Fibroblast of skin of left quadriceps (primary cell): ENCODE data around the gene BPTF.
A peak's percentile ranks its signal among the peaks of the same experiment; 100 is the strongest.
"Not testable (repeated sequence)": the region's sequence is repeated elsewhere in the genome, so short reads cannot be mapped to it uniquely, and the experiment has no call there.

ENCODE experiments used
- DNase-seq, 2 experiments: peaks; one replicate each; pipeline ENCODE4 v3.0.0-alpha.2; 2013; ENCODE audit warnings: low read depth in 2 of 2

Gene BPTF

DNA sequence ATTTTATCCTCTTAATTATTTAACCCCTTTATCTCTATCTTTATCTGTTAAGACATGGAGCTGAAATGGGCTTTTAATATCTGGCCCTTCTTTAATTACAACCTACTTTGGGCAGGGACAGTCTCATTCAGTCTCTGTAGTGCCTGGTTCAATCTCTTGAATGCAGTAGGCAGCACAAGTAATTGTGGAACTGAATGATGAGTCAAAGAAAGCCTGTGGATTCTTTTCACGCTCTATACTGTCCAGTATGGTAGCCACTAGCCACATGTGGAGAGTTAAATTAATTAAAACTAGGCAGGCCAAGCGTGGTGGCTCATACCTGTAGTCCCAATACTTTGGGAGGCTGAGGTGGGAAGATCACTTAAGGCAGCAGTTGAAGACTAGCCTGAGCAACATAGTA, 9.3 kb downstream of the BPTF start:
- DNase-seq = no peak

DNA sequence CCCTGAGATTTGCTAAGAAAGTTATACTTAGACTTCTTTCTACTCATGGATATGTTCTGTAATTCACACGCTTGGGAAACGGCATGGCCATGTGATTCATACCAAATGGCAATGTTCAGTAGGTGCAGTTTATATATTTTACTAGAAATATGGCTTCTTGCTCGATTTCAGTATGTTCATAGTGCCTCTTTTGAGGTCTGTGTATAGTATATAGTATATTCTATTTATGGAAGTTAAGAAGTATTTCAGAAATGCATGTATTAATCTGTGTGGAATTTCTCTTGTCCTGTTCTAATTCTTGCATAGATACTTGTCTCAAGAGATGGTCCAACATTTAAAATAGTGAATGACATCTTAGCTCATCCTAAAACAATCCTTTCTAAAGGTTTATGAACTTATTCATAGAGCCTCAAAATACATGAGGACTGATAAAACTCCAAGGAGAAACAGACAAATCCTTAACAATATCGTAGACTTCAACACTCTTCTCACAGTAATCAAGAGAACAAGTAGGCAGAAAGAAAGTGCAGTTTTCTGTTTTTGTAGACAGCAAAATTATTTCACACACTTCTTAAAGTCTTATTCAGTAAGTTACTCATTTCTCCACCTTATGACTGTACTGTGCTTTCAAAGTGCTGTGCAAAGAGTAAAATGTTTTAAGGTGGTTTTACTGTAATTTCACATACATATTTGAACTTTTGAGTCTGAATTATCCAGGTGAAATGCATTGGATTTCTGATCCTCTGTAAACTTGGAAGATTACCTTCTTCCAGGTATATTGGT, 11.1 kb downstream of the BPTF start:
- DNase-seq = peak; percentile 66 to 68

DNA sequence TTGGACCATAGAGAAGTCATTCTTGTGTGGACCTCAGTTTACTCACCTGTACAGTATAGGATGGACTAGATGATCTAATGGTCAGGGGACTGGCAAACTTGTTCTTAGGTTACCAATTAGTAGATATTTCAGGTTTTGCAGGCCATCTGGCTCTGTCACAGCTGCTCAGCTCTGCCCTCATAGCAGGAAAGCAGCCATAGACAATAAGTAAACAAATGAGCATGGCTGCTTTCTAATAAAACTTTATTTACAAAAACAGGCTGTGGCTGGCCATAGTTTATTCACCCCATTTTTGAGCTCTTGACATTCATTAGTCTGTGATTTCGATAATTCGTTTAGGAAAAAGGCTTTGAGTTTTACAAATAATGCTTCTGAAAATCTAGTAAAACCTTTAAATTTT, 12.7 kb downstream of the BPTF start:
- no peak for DNase-seq

- DNase-seq = no peak
Measured at GRCh38 chr17:67838538-67838937, 13.2 kb downstream of the BPTF start.

DNA sequence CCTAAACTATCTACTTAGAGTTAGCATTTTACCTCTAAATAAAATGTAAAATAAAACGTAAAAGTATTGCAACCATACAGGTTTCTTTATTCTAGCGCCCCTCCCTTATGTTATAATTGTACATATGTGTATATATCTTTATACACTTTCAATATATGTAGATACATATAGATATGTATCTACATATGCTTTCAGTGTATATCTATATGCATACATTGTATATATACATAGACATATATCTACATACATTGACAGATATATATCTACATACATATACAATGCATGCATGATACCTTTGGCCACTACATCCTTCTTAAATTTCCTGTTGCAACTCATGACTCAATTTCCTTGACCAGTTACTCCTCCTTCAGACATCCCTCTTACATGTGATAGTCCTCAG, 16.7 kb downstream of the BPTF start:
- no peak for DNase-seq

GRCh38 chr17:67842648-67843047, 17.3 kb downstream of the BPTF start:
- DNase-seq = no peak

DNA sequence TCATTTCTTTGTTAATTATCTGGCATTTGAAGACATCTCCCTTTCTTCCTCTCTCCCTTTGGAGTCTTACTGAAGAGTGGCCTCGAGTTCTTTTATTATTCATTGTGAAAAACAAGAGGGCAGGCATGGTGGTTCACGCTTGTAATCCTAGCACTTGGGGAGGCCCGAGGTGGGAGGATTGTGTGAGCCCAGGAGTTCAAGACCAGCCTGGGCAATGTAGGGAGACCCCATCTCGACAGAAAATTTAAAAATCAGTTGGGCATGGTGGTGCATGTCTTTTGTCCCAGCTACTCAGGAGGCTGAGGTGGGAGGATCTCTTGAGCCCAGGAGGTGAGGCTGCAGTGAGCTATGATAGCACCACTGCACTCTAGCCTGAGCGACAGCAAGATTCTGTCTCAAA, 20.1 kb downstream of the BPTF start:
- DNase-seq = no peak

- not testable (repeated sequence) for DNase-seq
Measured at GRCh38 chr17:67848189-67848588, 22.9 kb downstream of the BPTF start.

DNA sequence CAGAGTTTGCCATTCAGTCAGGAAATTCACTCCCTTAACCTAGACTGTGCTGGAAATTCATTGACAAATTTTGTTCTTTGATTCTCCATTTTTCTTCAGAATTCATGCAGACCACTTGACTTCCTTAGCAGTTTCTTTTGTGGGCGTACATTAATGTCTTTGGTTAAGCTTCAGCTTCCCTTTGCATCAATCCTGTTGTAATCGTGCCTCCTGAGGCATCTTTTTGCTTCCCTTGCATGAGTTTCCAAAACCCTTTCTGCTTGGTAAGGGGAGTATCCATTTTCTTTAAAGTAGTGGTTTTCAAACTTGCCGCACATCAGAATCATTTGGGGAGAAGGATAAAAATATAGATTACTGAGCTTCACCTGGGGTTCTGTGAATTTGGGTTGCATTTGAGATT, 23.5 kb downstream of the BPTF start:
- DNase-seq = not testable (repeated sequence)

GRCh38 chr17:67850991-67851631, 25.8 kb downstream of the BPTF start:
- no peak for DNase-seq

- DNase-seq = no peak
Measured at GRCh38 chr17:67853703-67854102, 28.4 kb downstream of the BPTF start.

- DNase-seq = no peak
Measured at GRCh38 chr17:67854378-67854777, 29.1 kb downstream of the BPTF start.

DNA sequence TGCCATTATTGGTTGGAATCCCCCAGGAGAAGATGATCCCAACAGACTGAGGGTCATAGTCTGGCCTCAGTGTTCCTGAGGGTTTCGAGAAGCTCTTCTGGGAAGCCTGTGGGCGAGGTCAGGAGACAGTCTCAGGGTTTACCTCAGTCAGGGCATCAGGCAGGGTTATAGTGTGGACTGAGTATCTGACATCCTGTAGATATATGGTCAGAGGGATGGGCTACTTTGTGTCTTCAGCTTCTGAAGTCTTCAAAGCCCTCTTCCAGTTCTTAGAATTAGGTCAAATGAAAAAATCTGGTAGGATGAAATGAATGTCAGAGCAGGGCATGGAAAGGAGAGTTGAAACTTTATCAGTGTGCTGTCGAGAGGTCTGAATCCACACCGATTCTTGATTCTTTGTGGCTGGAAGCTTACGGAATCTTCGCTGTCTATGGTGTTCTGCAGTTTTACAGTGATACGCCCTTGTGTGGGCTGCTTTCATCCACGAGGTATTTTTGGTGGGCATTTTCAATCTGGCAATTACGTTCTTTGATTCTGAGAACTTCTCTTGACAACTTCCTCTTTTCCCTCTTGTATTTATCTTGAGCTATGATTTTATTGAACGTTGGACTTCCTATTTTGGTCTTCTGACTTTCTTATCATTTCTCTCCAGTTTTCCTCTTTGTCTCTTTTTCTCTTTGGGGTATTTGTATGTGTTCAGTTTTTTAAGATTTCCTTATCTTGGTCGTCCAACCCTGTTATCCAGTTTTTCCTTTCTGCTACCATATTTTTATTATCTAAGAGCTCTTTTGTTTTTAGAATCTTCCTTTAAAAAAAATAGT, 30.4 kb downstream of the BPTF start:
- DNase-seq = no peak

DNA sequence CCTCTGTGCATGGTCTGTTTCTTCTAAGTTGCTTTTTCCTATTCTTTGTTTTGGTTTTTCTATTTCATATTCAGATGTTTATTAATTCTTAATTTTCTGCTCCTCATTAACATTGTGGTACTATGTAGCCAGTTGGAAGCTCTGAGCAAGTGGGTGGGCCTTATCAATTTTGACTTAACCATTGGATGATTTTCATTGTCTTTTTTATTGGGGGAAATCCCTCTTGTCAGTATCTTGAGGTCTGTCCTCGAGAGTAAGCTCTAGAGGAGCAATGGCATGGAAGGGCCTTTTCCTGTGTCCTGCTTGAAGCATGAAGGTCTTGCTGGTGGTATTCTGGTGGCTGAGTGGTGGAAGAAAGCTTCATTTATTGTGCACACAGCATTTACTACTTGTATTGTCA, 31.1 kb downstream of the BPTF start:
- DNase-seq = not testable (repeated sequence)

DNA sequence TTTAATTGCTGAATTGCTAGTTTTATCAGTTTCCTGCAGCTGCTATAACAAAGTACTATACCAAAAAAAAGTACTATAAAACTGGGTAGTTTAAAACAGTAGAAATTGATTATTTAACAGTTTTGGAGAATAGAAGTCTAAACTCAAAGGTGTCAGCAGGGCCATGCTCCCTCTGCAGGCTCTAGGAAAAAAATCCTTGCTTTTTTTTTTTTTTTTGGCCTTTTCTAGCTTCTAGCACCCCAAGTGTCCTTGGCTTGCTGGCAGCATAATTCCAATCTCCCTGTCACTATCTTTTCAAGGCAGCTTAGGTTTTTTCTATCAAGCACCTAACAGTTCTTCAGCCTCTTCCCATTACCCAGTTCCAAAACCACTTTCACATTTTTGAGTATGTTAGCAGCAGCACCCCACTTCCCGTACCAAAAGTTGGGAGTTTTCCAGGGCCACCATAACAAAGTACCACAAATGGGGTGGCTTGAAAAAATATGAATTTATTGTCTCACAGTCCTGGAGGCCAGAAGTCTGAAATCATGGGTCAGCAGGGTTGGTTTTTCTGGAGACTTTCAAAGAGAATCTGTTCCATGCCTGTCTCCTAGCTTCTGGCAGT, 37.4 kb downstream of the BPTF start:
- no peak for DNase-seq

- DNase-seq = no peak
Measured at GRCh38 chr17:67863624-67864247, 38.4 kb downstream of the BPTF start.

DNA sequence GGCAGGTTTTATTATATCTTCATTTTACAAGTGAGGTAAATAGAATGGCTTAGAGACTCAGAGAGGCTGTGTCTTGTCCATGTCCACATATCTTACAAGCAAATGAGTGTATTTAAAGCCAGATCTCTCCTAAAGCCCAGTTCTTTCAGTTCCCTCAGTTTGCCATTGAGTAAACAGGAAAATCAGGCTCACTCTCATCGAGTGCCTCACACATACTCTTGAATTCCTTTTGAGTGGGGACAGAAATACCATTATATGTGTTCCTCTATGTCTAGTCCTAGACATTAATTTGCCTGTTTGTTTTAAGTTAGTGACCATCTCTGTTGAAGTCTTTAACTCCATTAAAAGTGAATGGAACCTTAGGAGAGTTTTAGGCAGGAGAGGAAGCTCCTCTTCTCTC, 40.1 kb downstream of the BPTF start:
- no peak for DNase-seq

- no peak for DNase-seq
Measured at GRCh38 chr17:67867591-67867990, 42.3 kb downstream of the BPTF start.

GRCh38 chr17:67868176-67868575, 42.9 kb downstream of the BPTF start:
- no peak for DNase-seq

DNA sequence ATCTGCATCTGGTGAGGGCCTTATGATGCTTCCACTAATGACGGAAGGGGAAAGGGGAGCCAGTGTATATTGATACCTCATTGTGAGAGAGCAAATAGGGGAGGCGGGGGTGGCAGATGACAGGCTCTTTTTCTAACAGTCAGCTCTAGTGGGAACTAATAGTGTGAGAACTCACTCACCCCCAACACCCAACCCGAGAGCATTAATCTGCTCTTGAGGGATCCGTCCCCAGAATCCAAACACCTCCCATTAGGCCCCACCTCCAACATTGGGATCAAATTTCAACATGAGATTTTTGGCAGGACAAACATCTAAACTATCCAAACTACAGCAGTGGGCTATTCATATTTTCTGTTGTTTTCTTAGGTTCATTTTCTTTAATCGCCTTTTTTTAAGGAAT, 54.4 kb downstream of the BPTF start:
- no peak for DNase-seq

- DNase-seq = no peak
Measured at GRCh38 chr17:67881083-67881482, 55.8 kb downstream of the BPTF start.

- no peak for DNase-seq
Measured at GRCh38 chr17:67884741-67885140, 59.4 kb downstream of the BPTF start.
